ENCODE measurements around the gene PKN1.

PKN1 gene

DNA sequence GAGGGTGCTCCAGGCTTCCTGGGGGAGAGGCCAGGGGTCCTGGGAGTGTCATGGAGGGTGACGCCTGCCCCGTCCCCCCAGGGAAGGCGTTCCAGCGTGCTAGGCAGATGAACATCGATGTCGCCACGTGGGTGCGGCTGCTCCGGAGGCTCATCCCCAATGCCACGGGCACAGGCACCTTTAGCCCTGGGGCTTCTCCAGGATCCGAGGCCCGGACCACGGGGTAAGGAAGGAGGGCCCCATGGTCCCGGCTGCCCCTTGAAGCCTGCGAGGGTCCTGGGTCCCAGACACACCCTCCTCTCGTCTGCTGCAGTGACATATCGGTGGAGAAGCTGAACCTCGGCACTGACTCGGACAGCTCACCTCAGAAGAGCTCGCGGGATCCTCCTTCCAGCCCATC, 30.6 kb downstream of the PKN1 start:
- H3K4me3 ChIP-seq (ENCODE audit: low read length), result no peak overlapping the region
- H3K4me1 ChIP-seq (ENCODE audit: control insufficient read depth, insufficient read depth, low read length), result no peaks in the 10 kb centered on the region
- H3K9ac ChIP-seq (ENCODE audit: low read length), result no peak overlapping the region
- no peaks in the 10 kb centered on the region for H3K9me3 ChIP-seq (ENCODE audit: control insufficient read depth, low read length)
- no peaks in the 10 kb centered on the region for H3K36me3 ChIP-seq (ENCODE audit: control insufficient read depth, insufficient read depth, low read length)
- no peaks in the 10 kb centered on the region for H3K27me3 ChIP-seq (ENCODE audit: control insufficient read depth, insufficient read depth, low read length)

DNA sequence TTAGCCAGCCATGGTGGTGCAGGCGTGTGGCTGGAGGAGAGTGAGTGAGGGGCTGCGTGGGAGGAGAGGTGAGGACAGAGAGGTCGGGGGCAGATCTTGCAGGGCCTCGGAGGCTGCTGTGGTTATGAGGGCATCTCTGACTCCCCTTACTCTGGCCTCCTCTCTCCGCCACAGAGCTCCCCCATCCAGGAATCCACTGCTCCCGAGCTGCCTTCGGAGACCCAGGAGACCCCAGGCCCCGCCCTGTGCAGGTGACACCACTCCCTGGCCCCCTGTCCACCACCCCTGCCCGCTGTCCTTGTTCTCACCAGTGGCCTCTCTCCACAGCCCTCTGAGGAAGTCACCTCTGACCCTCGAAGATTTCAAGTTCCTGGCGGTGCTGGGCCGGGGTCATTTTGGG, 34.3 kb downstream of the PKN1 start:
- Histone ChIP-seq H3K9me3 (ENCODE audit: control insufficient read depth, low read length) (no peaks in the 10 kb centered on the region), H3K36me3 (ENCODE audit: control insufficient read depth, insufficient read depth, low read length) (no peaks in the 10 kb centered on the region), H3K4me1 (ENCODE audit: control insufficient read depth, insufficient read depth, low read length) (peaks cover 5% of the 10 kb centered on the region), H3K9ac (ENCODE audit: low read length) (no peak overlapping the region), H3K27me3 (ENCODE audit: control insufficient read depth, insufficient read depth, low read length) (peaks cover 2% of the 10 kb centered on the region), H3K4me3 (ENCODE audit: low read length) (no peak overlapping the region)

DNA sequence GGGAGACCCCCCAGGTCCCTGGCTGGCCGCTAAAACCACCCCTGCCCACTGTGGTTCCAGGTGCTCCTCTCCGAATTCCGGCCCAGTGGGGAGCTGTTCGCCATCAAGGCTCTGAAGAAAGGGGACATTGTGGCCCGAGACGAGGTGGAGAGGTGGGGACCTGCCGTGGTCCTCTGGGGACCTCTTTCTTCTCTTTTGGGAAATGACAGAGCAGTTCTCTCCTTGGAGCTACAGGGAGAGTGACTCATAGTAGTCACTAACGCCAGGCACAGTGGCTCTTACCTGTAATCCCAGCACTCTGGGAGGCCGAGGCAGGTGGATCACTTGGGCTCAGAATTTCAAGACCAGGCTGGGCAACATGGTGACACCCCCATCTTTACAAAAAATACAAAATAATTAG, 34.7 kb downstream of the PKN1 start:
- H3K9ac ChIP-seq (ENCODE audit: low read length), result no peak overlapping the region
- no peak overlapping the region for H3K4me3 ChIP-seq (ENCODE audit: low read length)
- H3K36me3 ChIP-seq (ENCODE audit: control insufficient read depth, insufficient read depth, low read length), result no peaks in the 10 kb centered on the region
- no peaks in the 10 kb centered on the region for H3K9me3 ChIP-seq (ENCODE audit: control insufficient read depth, low read length)
- H3K4me1 ChIP-seq (ENCODE audit: control insufficient read depth, insufficient read depth, low read length), result peaks cover 9% of the 10 kb centered on the region
- peaks cover 6% of the 10 kb centered on the region for H3K27me3 ChIP-seq (ENCODE audit: control insufficient read depth, insufficient read depth, low read length)

DNA sequence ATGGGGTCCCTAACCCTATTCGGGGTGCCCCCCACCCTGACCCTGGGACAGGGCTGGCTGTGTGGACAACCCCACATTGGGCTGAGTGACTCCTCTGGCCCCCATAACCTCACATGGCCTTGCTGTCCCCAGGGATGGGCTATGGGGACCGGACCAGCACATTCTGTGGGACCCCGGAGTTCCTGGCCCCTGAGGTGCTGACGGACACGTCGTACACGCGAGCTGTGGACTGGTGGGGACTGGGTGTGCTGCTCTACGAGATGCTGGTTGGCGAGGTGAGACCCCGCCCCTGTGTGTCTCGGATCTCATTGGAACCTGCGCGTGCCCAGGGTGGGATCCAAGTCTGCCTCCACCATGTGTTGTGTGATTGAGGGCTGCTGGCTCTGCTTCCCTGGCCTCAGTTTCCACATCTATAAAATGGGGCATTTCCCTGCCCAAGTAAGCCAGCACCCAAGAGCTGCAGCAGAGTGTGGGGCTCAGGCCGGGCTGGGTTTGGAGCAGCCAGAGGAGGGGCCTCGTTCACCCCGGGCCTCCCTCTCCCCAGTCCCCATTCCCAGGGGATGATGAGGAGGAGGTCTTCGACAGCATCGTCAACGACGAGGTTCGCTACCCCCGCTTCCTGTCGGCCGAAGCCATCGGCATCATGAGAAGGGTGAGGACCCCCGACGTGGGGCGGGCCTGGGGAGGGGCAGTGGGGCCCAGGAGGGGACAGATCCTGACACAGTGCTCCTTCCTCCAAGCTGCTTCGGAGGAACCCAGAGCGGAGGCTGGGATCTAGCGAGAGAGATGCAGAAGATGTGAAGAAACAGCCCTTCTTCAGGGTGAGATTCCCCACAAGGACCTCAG, 37.1 kb downstream of the PKN1 start:
- Histone ChIP-seq H3K4me1 (ENCODE audit: control insufficient read depth, insufficient read depth, low read length) (peaks cover 24% of the 10 kb centered on the region), H3K9me3 (ENCODE audit: control insufficient read depth, low read length) (no peaks in the 10 kb centered on the region), H3K36me3 (ENCODE audit: control insufficient read depth, insufficient read depth, low read length) (no peaks in the 10 kb centered on the region), H3K4me3 (ENCODE audit: low read length) (no peak overlapping the region), H3K9ac (ENCODE audit: low read length) (no peak overlapping the region), H3K27me3 (ENCODE audit: control insufficient read depth, insufficient read depth, low read length) (peaks cover 26% of the 10 kb centered on the region)

DNA sequence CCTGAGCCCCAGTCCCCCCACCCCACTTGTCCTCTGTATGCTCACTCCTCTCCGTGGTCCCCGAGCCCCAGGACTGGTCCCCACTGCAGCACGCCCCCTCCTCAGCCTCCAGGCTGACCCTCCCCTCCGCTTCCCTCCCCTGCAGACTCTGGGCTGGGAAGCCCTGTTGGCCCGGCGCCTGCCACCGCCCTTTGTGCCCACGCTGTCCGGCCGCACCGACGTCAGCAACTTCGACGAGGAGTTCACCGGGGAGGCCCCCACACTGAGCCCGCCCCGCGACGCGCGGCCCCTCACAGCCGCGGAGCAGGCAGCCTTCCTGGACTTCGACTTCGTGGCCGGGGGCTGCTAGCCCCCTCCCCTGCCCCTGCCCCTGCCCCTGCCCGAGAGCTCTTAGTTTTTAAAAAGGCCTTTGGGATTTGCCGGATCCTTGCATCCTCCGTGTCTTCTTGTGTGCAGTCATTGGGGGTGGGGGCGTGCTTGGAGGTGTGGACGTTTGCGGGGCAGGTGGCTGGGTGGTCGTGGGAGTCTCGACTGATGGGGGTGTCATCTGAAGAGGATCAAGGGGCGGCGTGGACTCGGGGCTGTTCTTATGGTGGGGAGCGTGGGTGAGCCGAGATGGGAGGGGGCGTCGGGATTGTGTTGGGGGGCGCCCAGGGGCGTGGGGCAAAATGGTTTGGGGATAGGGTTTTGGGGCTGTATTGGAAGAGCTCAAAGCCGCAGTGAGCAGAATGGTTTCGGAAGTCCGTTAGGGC, 38.5 kb downstream of the PKN1 start:
- Histone ChIP-seq H3K27me3 (ENCODE audit: control insufficient read depth, insufficient read depth, low read length) (peaks cover 29% of the 10 kb centered on the region), H3K36me3 (ENCODE audit: control insufficient read depth, insufficient read depth, low read length) (no peaks in the 10 kb centered on the region), H3K4me1 (ENCODE audit: control insufficient read depth, insufficient read depth, low read length) (peaks cover 38% of the 10 kb centered on the region), H3K9ac (ENCODE audit: low read length) (no peak overlapping the region), H3K4me3 (ENCODE audit: low read length) (no peak overlapping the region), H3K9me3 (ENCODE audit: control insufficient read depth, low read length) (no peaks in the 10 kb centered on the region)

DNA sequence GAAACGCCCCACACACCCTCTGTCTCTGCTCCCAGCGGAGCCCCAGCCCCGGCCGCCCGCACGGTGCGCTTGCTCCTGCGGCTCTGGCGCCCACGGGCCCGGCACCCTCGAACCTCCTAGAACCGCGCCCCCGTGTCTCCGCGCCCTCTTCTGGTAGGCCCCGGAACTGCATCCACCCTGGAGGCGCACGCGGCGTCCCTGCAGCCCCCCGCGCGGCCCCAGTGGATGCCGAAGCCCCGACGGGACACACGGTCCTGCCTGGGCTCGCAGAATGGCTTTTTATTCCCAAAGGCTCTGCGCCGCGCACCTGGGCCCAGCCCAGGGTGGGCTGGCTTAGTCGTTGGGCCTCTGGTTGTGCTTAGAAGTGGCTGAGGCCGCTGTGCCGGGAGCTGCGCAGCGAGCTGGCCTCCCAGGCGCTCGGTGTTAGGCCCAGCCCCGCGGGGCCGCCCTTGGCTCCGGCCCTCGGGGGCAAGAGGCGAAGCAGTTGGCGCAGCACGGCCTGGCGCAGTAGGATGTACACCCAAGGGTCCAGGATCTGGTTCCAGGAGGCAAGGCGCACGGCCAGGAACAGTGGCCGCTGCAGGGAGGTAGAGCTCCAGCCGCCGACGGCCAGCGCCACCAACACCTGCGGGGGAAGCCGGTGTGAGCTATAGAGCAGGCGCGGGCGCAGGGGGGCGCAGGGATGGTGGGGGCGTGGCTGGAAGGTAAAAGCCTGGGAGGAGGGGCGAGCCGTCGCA, 39.3 kb downstream of the PKN1 start:
- H3K4me3 ChIP-seq (ENCODE audit: low read length), result no peak overlapping the region
- H3K27me3 ChIP-seq (ENCODE audit: control insufficient read depth, insufficient read depth, low read length), result peaks cover 29% of the 10 kb centered on the region
- no peaks in the 10 kb centered on the region for H3K36me3 ChIP-seq (ENCODE audit: control insufficient read depth, insufficient read depth, low read length)
- no peak overlapping the region for H3K9ac ChIP-seq (ENCODE audit: low read length)
- H3K9me3 ChIP-seq (ENCODE audit: control insufficient read depth, low read length), result no peaks in the 10 kb centered on the region
- peaks cover 43% of the 10 kb centered on the region for H3K4me1 ChIP-seq (ENCODE audit: control insufficient read depth, insufficient read depth, low read length)

DNA sequence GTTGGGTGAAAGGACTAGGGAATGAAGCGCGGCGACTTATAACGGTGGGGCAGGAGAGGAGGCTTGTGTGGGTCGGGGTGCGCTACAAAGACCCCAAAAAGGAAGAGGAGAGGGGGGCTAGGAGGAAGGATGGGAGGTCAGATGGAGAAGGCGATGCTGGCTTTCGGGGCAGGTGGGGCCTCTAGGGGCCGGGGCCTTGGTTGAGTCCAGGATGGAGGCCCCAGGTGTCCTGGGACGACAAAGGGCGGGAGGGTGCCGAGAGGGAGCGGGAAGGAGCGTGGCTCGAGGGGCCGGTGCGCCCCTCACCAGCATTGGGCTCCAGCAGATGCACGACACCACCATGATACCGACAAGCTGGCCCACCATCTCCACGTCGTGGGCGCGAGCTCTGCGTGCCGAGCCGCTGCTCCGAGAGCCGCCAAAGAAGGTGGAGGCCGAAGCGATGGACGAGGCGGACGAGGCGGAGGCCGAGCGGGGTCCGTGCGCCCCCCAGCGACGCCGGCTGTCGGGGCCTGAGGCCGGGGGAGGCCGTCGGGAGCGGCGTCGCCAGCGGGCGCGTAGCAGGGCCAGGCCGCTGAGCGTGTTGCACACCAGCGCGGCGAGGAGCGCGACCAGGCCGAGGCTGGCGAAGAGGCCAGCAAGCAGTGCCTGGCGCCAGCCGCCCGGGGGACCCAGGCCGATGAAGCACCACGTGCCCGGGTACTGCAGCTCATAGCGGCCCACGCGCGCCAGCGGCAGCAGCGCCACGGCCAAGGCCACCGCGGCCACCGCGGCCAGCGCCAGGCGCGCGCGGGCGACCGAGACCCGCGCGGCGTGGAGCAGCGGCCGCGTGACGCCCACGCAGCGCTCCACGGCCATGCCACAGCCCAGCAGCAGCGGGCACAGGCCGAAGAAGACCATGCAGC, 40.2 kb downstream of the PKN1 start:
- H3K4me3 ChIP-seq (ENCODE audit: low read length), result no peak overlapping the region
- H3K9me3 ChIP-seq (ENCODE audit: control insufficient read depth, low read length), result no peaks in the 10 kb centered on the region
- peaks cover 43% of the 10 kb centered on the region for H3K4me1 ChIP-seq (ENCODE audit: control insufficient read depth, insufficient read depth, low read length)
- no peak overlapping the region for H3K9ac ChIP-seq (ENCODE audit: low read length)
- H3K27me3 ChIP-seq (ENCODE audit: control insufficient read depth, insufficient read depth, low read length), result peaks cover 29% of the 10 kb centered on the region
- H3K36me3 ChIP-seq (ENCODE audit: control insufficient read depth, insufficient read depth, low read length), result no peaks in the 10 kb centered on the region

DNA sequence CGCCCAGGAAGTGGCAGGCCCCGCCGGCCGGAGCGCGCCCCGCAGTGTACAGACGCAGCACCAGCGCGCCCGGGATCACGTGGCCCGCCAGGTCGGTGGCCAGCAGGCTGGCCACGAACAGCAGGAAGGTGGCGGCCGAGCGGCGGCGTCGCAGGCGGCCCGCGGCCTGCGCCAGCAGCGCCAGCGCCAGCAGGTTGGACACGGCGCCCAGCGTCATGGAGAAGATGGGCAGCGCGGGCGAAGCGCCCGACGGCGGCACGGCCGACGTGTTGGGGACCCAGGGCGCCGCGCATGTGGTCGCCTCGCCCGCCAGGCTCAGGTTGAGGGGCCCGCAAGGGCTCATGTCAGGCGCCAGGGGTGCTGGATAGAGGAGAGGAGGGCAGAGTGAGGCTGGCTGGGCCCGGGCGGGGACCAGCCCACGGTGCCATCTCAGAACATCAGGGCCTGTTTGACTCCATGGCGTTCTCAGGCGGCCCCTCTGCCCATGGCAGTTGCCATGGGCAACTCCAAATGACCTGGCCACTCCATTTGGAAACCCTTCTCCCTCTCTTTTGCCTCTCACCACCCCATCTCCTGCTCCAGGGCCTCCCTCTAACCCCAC, 41.0 kb downstream of the PKN1 start:
- H3K27me3 ChIP-seq (ENCODE audit: control insufficient read depth, insufficient read depth, low read length), result peaks cover 29% of the 10 kb centered on the region
- H3K36me3 ChIP-seq (ENCODE audit: control insufficient read depth, insufficient read depth, low read length), result no peaks in the 10 kb centered on the region
- H3K9ac ChIP-seq (ENCODE audit: low read length), result no peak overlapping the region
- no peaks in the 10 kb centered on the region for H3K9me3 ChIP-seq (ENCODE audit: control insufficient read depth, low read length)
- peaks cover 43% of the 10 kb centered on the region for H3K4me1 ChIP-seq (ENCODE audit: control insufficient read depth, insufficient read depth, low read length)
- no peak overlapping the region for H3K4me3 ChIP-seq (ENCODE audit: low read length)

DNA sequence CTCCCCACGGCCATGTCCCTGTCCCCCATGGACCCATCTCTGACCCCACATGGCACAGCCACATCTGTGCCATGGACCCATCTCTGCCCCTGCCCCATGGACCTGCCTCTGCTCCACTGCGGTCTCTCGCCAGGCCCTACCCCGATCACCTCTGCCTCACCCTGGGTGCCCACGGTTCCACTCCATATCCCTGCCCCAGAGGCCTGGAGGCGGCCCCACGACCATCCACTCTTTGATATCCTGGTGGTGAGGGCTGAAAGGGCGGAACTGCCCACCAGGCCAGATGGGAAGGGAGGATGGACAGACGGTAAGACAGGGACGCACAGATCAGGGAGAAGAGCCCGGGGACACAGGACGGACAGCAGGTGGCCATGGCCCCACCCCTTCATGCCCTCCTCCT, 41.7 kb downstream of the PKN1 start:
- no peak overlapping the region for H3K4me3 ChIP-seq (ENCODE audit: low read length)
- H3K27me3 ChIP-seq (ENCODE audit: control insufficient read depth, insufficient read depth, low read length), result peaks cover 29% of the 10 kb centered on the region
- peaks cover 4% of the 10 kb centered on the region for H3K36me3 ChIP-seq (ENCODE audit: control insufficient read depth, insufficient read depth, low read length)
- peak overlapping the region; percentile 7 for H3K9ac ChIP-seq (ENCODE audit: low read length)
- H3K4me1 ChIP-seq (ENCODE audit: control insufficient read depth, insufficient read depth, low read length), result peaks cover 43% of the 10 kb centered on the region
- no peaks in the 10 kb centered on the region for H3K9me3 ChIP-seq (ENCODE audit: control insufficient read depth, low read length)

DNA sequence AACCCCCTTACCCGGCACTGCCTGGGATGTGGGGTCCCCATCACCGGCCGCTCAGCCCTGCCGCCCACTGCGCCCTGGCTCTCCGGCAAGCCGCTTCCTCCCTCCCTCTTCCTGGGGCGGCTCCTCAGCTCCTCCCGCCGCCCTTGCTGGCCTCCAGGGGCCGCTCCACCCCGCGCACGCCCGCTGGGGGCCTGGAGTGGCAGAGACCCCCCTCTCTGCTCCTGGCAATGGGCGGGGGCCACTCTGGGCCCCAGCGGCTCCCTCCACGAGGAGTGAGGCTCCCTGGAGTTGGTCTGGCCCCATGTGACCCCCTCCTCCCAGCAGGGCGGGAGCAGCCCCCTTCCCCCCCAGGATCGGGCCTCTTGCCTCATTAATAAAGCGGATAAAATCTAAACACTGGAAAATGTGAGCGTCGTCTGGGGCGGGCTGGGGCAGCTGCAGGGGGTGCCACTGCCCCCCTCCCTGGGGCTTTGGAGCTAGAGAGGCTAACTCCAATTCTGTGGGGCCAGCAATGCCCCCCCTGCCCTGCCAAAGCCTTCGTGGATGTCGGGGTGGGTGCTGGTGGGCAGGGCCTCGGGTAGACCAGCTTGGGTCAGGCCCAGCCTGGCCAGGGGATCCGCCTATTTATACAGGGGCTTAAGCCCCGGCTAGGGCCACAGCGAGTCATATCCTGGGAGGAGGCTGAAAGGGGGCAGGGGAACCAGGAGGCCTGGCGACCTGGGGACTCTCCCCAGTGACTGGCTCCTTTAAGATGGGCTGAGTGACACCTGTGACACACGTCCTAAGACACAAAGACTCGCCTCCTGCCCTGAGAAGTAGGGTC, 42.4 kb downstream of the PKN1 start, which contains the start of gene PTGER1:
Gene PTGER1 (minus strand): TSS at position 104 of the 823 bp plus-strand sequence. CDS start 1,034 bp downstream, outside the sequence.
- H3K9ac ChIP-seq (ENCODE audit: low read length), result peak within 1 kb of the TSS; percentile 7
- H3K4me3 ChIP-seq (ENCODE audit: low read length), result no peak within 1 kb of the TSS

More for the DNA sequence above, 42.4 kb downstream of the PKN1 start, which contains the start of gene PTGER1:
- H3K4me1 ChIP-seq (ENCODE audit: control insufficient read depth, insufficient read depth, low read length), result peaks cover 43% of the 10 kb centered on the region
- H3K27me3 ChIP-seq (ENCODE audit: control insufficient read depth, insufficient read depth, low read length), result peaks cover 29% of the 10 kb centered on the region
- peaks cover 10% of the 10 kb centered on the region for H3K36me3 ChIP-seq (ENCODE audit: control insufficient read depth, insufficient read depth, low read length)
- H3K9me3 ChIP-seq (ENCODE audit: control insufficient read depth, low read length), result no peaks in the 10 kb centered on the region

All from mucosa of stomach (tissue), 1 donor.